ENCODE data around the gene GEMIN8.

DNA sequence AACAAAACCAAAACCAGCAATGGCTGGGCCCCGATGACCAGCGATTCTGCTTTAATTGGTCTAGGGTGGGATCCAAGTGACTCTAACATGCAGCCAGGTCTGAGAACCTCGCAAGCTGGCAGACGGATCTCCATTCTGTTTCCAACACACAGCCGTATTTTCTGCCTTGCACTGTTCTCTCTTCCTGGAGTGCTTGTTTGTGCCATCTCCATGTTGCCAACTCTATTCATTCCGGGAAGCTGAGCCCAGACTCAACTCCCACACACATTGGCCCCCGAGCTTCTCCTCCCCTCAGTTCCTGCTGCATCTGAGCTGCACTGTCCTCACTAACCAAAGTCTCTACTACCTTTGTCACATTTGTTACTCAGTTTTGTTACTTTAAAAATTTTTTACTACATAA lies 35.6 kb downstream of the GEMIN8 start:
- TF ChIP-seq, protein P1, sequence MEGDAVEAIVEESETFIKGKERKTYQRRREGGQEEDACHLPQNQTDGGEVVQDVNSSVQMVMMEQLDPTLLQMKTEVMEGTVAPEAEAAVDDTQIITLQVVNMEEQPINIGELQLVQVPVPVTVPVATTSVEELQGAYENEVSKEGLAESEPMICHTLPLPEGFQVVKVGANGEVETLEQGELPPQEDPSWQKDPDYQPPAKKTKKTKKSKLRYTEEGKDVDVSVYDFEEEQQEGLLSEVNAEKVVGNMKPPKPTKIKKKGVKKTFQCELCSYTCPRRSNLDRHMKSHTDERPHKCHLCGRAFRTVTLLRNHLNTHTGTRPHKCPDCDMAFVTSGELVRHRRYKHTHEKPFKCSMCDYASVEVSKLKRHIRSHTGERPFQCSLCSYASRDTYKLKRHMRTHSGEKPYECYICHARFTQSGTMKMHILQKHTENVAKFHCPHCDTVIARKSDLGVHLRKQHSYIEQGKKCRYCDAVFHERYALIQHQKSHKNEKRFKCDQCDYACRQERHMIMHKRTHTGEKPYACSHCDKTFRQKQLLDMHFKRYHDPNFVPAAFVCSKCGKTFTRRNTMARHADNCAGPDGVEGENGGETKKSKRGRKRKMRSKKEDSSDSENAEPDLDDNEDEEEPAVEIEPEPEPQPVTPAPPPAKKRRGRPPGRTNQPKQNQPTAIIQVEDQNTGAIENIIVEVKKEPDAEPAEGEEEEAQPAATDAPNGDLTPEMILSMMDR (IDR thresholded peaks at IDR 0.05; ENCODE audit: poor library complexity, severe bottlenecking): no peak
- TF ChIP-seq POLR2AphosphoS5 (IDR thresholded peaks at IDR 0.05) (no peak), TAF1 (IDR thresholded peaks at IDR 0.05; ENCODE audit: low read depth) (no peak), EP300 (conservative IDR thresholded peaks at IDR 0.05; ENCODE audit: poor library complexity, severe bottlenecking) (no peak), EZH2 (IDR thresholded peaks at IDR 0.05; ENCODE audit: borderline replicate concordance, insufficient read depth, low read length, poor library complexity, severe bottlenecking) (no peak), RAD21 (conservative IDR thresholded peaks at IDR 0.05) (no peak)
